Kidney (tissue), 14 donors: ENCODE results near the gene GPATCH11. TPM values are rescaled to one million over a fixed set of nuclear protein-coding genes. Genes with fewer than 3 reads are reported as not detected.

ENCODE experiments used
- DNase-seq, 5 donors: peaks; one replicate each; pipeline ENCODE4 v3.0.0-alpha.2; 2013 to 2020
- FAIRE-seq: peaks from 2 replicates; lab custom pipeline; 2012; peaks lifted over from hg19 to GRCh38; lab: Jason Lieb, UNC
- H3K27ac ChIP-seq, 2 donors: one replicate each; pipeline ENCODE4 v1.7.0; 2013; ENCODE audit warnings: low read depth in 2 of 2, low read length in 2 of 2, inconsistent platforms in 1 of 2
- H3K27me3 ChIP-seq: one replicate; pipeline ENCODE4 v1.7.1; 2013; ENCODE audit warnings: low read length, inconsistent platforms; ENCODE audit not compliant: control insufficient read depth, insufficient read depth
- H3K36me3 ChIP-seq, 3 donors: one replicate each; pipeline versions ENCODE4 v1.7.0 to v1.7.1; 2013; ENCODE audit warnings: low read length in 3 of 3, control low read depth in 1 of 3, inconsistent platforms in 1 of 3; ENCODE audit not compliant: insufficient read depth in 3 of 3, control insufficient read depth in 2 of 3
- H3K4me1 ChIP-seq, 3 donors: one replicate each; pipeline versions ENCODE4 v1.7.0 to v1.7.1; 2013; ENCODE audit warnings: low read length in 3 of 3, inconsistent platforms in 1 of 3, low read depth in 1 of 3; ENCODE audit not compliant: control insufficient read depth in 2 of 3, insufficient read depth in 2 of 3
- H3K4me3 ChIP-seq, 3 donors: one replicate each; pipeline versions ENCODE4 v1.7.0 to v1.8.1; 2013; ENCODE audit warnings: low read length in 3 of 3, control low read depth in 1 of 3, inconsistent platforms in 1 of 3
- H3K9ac ChIP-seq, 3 donors: one replicate each; pipeline versions ENCODE4 v1.7.0 to v1.7.1; 2013; ENCODE audit warnings: low read length in 3 of 3, control low read depth in 1 of 3, inconsistent platforms in 1 of 3
- H3K9me3 ChIP-seq, 3 donors: one replicate each; pipeline versions ENCODE4 v1.7.0 to v1.7.1; 2013; ENCODE audit warnings: low read length in 3 of 3, control low read depth in 1 of 3, inconsistent platforms in 1 of 3; ENCODE audit not compliant: control insufficient read depth in 2 of 3, insufficient read depth in 1 of 3
- CTCF ChIP-seq: IDR thresholded peaks from 3 replicates; pipeline ENCODE4 v1.5.1; 2012; ENCODE audit warnings: mild to moderate bottlenecking, moderate library complexity, borderline replicate concordance; ENCODE audit not compliant: insufficient read depth; ENCODE audit errors: extremely low read depth
- intact Hi-C: fragments of 100-400 bp; cut with DNase I; formaldehyde crosslinking; loops from one replicate; pipeline ENCODE4 v1.11.1; 2022
- polyA plus RNA-seq: library from polyadenylated mRNA; stranded (reverse); fragments of 350-450 nt; fragmentation: Illumina TruSeq; extraction: RNeasy Lipid Tissue Mini Kit (QIAGEN cat#74804); gene quantifications from one replicate; pipeline ENCODE4 v1.2.3, GENCODE V29; 2014; ENCODE audit warnings: low read depth, low replicate concordance; ENCODE audit not compliant: insufficient read depth
- total RNA-seq: library from RNA; stranded (reverse); fragmentation: NEBNext Ultra II Directional; extraction: Animal tissue kit (Norgen Biotek cat#: 25700); gene quantifications from one replicate; pipeline ENCODE4 v1.2.1, GENCODE V29; 2021
- donor health status: control.
- donor health status: control.
- donor health status: control.
- donor health status: control.
- donor health status: control.
- donor health status: DM: yes; HTN: yes; CAD: no.
- donor health status: Normal renal cell carcinoma (clear cell type).

GPATCH11 gene
- total and polyA plus RNA-seq, 2 donors from 2014 or later: 3.3 to 6.0 TPM

- FAIRE-seq (no peak), DNase-seq (no peak)
- Histone ChIP-seq H3K27ac (no peak overlapping the region), H3K9ac (no peak overlapping the region), H3K9me3 (no peaks in the 10 kb centered on the region), H3K4me1 (no peaks in the 10 kb centered on the region), H3K36me3 (peaks cover 7 to 17% (median 12%) of the 10 kb centered on the region in 3 donors), H3K4me3 (no peak overlapping the region), H3K27me3 (no peaks in the 10 kb centered on the region)
- intact Hi-C loops: no loop called here
- no peak for TF ChIP-seq CTCF
Measured at GRCh38 chr2:37119157-37119556, 34.8 kb downstream of the GPATCH11 start.

- no peaks in the 10 kb centered on the region for H3K27me3 ChIP-seq
- no peak overlapping the region for H3K27ac ChIP-seq
- intact Hi-C loops: no loop called here
- no peak overlapping the region for H3K9ac ChIP-seq
- DNase-seq: no peak
- no peak for TF ChIP-seq CTCF
- no peaks in the 10 kb centered on the region for H3K9me3 ChIP-seq
- FAIRE-seq: no peak
- peaks cover 7 to 30% (median 19%) of the 10 kb centered on the region in 3 donors for H3K36me3 ChIP-seq
- no peak overlapping the region for H3K4me3 ChIP-seq
- no peaks in the 10 kb centered on the region for H3K4me1 ChIP-seq
Measured at GRCh38 chr2:37125416-37125815, 41.1 kb downstream of the GPATCH11 start.

GRCh38 chr2:37132914-37133313, 48.6 kb downstream of the GPATCH11 start:
- Histone ChIP-seq H3K4me3 (no peak overlapping the region), H3K27ac (no peak overlapping the region), H3K4me1 (no peaks in the 10 kb centered on the region), H3K27me3 (no peaks in the 10 kb centered on the region), H3K36me3 (peaks cover 14 to 57% (median 36%) of the 10 kb centered on the region in 3 donors), H3K9ac (no peak overlapping the region), H3K9me3 (no peaks in the 10 kb centered on the region)
- DNase-seq: no peak
- intact Hi-C loops: no loop called here
- no peak for FAIRE-seq
- TF ChIP-seq CTCF: no peak

DNA sequence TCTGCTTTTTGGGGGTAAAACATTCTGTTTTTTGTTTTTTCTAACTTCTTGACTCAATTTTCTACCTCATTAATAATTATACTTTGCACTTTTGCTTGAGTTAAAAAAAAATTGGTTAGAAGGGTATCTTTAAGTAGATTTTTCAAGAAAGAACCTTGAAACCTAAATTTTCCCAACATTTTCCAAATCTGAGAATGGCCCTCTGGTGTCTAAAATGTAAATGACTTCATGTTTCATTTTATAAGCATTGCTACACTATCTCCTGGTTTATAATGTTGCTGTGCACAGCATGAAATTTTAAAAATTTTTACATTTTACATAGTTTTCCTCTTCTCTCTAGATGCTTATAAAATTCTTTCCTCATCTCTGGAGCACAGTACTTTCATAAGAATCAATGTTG, 58.2 kb downstream of the GPATCH11 start:
- Histone ChIP-seq H3K36me3 (peaks cover 8 to 37% (median 27%) of the 10 kb centered on the region in 3 donors), H3K4me1 (no peaks in the 10 kb centered on the region), H3K27me3 (no peaks in the 10 kb centered on the region), H3K4me3 (no peak overlapping the region), H3K27ac (no peak overlapping the region), H3K9ac (no peak overlapping the region), H3K9me3 (no peaks in the 10 kb centered on the region)
- intact Hi-C loops: no loop called here
- DNase-seq (no peak), FAIRE-seq (no peak)
- TF ChIP-seq CTCF: no peak
